Raji (cell line): ENCODE results near the gene CDH4.

Experiments used
- POLR2A ChIP-seq: IDR thresholded peaks from 2 replicates; pipeline ENCODE4 v1.6.1; 2011; ENCODE audit warnings: low read depth, low read length, control low read depth; ENCODE audit not compliant: insufficient read depth

Gene CDH4

DNA sequence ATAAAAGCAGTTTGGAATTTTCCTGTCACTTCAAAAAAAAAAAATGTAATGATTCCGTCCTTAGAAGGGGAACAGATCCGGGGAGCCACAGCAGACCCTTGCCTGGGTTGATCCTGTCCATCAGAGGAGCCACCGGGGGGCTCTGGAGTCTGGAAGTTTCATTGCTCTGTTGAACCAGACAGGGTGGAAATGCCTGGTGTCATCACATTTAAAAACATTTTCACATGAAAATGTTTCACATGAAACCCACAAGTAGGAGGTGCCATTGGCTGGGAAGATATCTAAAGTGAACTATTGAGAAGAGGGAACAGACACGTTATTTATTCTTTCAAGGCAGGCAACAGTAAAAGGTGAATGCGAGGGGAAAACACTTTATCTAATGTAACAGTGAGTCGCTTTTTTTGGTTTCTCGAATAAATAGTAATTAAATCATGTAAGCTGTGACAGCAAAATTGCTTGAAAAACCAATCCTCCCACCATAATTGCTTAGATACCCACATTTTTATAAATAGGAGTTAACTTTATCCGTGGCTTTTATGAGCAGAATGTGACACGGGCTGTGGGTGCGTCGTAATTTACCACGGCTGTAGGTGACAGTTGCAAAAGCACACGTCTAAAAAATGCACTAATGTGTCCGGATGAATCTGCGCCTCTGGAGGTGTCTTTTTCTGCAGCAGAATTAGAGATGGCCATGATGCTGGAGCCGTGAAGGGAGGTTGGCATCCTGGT is 490.2 kb downstream of the CDH4 start:
- TF ChIP-seq POLR2A, result no peak

- no peak for TF ChIP-seq POLR2A
Measured at GRCh38 chr20:61743606-61744005, 491.5 kb downstream of the CDH4 start.

- no peak for TF ChIP-seq POLR2A
Measured at GRCh38 chr20:61744691-61745396, 492.8 kb downstream of the CDH4 start.

DNA sequence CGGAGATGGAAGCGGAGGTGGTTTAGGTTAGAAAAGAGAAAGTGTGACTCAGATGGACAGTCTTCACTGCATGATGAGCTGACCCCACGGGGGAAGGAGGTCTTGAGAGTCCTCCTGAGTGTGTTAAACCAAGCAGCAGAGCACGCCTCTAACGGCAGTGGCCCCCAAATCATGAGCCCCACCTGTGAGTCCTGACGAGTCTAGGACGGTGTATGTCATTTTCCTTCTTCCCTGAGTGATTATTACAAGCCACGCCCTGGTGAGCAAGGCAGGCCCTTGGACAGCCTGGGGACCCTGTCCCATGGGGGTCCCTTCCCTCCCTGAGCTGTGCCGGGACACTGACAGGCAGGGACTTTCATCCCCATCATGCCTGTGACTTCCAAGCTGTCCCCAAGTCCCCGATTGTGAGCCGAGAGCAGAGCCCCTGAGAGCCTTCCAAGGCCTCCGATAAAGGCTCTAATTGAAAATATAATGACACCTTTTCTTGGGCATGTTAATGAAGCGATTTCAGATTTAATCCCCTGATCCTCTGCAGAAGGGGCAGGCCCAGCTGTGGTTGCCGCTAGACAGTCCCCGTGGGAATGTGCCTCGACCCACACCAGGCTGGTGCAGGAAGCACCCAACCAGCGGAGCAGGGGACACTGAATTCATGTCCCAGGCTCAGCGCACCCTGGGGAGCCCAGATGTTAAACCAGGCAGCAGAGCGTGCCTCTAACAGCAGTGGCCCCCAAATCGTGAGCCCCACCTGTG is 493.5 kb downstream of the CDH4 start:
- no peak for TF ChIP-seq POLR2A

DNA sequence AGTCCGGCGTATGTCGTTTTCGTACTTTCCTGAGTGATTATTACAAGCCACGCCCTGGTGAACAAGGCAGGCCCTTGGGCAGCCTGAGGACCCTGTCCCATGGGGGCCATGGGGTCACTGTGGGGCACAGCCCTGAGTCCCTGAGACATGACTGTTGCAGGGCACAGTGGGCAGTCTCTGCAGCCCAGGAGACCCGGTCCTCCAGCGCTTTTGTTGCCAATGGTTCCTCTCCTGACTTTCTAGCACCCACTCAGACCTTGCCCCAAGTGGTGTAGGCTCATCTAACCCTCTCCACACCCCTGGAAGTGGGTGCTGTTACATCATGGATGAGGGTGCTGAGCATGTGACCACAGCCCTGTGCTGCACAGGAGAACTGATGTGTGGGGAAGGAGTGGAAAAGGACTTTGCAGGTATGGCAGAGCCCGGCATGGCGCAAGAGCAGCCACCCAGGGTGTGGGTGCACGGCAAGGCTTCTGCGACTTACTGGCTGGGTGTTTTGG is 494.1 kb downstream of the CDH4 start:
- TF ChIP-seq POLR2A, result no peak

GRCh38 chr20:61746781-61747180 is 494.7 kb downstream of the CDH4 start:
- no peak for TF ChIP-seq POLR2A

- no peak for TF ChIP-seq POLR2A
Measured at GRCh38 chr20:61748376-61748775, 496.3 kb downstream of the CDH4 start.

DNA sequence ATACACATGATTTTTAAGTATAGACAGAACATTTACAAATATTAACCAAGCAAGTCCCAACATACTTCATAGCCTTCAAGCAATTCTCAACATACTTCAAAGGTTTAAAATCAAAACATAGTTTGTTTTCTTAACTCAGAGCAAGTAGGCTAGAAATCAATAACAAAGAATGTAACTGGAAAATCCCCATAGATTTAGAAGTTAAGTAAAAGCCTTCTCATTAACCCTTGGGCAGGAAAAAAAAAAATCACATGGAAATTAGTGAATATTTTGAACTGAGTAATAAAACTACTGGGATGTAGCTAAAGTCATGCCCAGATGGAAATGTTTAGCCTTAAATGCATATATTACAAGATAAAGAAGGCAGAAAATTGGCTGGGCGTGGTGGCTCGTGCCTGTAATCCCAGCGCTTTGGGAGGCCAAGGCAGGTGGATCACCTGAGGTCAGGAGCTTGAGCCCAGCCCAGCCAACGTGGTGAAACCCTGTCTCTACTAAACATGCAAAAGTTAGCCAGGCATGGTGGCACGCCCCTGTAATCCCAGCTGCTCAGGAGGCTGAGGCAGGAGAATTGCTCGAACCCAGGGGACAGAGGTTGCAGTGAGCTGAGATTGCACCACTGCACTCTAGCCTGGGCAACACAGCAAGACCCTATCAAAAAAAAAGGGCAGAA is 497.5 kb downstream of the CDH4 start:
- no peak for TF ChIP-seq POLR2A

GRCh38 chr20:61750093-61750492 is 498.0 kb downstream of the CDH4 start:
- TF ChIP-seq POLR2A, result no peak

- no peak for TF ChIP-seq POLR2A
Measured at GRCh38 chr20:61752576-61752975, 500.5 kb downstream of the CDH4 start.

DNA sequence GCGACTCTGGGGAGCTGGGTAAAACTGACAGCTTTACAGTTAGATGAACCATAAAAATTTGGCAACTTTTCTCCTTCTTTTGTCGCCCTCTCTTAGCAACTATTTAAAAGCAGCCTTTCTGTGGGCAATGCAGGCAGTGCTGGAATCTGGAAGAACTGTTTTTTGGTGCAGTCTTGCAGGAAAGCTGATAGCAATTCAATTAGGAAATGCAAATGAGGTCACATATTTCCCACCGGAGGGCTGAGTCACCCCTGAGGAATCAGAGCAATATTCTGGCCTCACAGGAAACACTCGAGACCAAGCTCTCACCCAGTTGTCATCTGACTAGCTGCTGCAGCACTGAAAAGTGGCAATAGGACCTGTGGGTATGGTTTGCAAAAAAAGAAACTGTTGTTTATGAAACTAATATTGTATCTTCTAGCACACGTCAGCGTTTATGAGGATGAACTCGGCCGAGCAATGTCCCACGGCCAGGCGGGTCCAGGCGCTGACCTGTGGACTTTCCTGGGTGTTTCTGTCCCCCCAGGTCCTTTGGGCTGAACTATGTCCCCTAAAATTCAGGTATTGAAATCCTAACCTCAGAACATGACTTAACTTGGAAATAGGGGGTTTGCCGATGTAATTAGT is 501.4 kb downstream of the CDH4 start:
- TF ChIP-seq POLR2A, result no peak

GRCh38 chr20:61753987-61754956 is 502.2 kb downstream of the CDH4 start:
- TF ChIP-seq POLR2A, result no peak

GRCh38 chr20:61754976-61755778 is 503.1 kb downstream of the CDH4 start:
- no peak for TF ChIP-seq POLR2A
